ENCODE measurements around the gene ADORA2B.
A peak's percentile ranks its signal among the peaks of the same experiment; 100 is the strongest.
"Not testable (repeated sequence)": the region's sequence is repeated elsewhere in the genome, so short reads cannot be mapped to it uniquely, and the experiment has no call there.

ADORA2B gene

GRCh38 chr17:15926039-15926740 lies 18.7 kb upstream of the ADORA2B start:
- DNase-seq, result no peak

GRCh38 chr17:15928286-15928785 lies 16.6 kb upstream of the ADORA2B start:
- DNase-seq, result no peak

GRCh38 chr17:15929941-15930340 lies 15.0 kb upstream of the ADORA2B start:
- DNase-seq, result no peak

GRCh38 chr17:15930426-15930825 lies 14.5 kb upstream of the ADORA2B start:
- DNase-seq, result no peak

GRCh38 chr17:15931394-15931793 lies 13.5 kb upstream of the ADORA2B start:
- DNase-seq, result no peak

GRCh38 chr17:15934866-15935265 lies 10.1 kb upstream of the ADORA2B start:
- no peak for DNase-seq

GRCh38 chr17:15935891-15936290 lies 9.0 kb upstream of the ADORA2B start:
- no peak for DNase-seq

- not testable (repeated sequence) for DNase-seq
Observed at GRCh38 chr17:15936481-15936880, 8.4 kb upstream of the ADORA2B start.

GRCh38 chr17:15941781-15942180 lies 3.1 kb upstream of the ADORA2B start:
- no peak for DNase-seq

- no peak for DNase-seq
Observed at GRCh38 chr17:15942207-15942833, 2.6 kb upstream of the ADORA2B start.

GRCh38 chr17:15943971-15944758 lies 765 bp upstream of the ADORA2B start:
- no peak for DNase-seq

- peak; percentile 54 for DNase-seq
Observed at GRCh38 chr17:15945527-15946191, 729 bp downstream of the ADORA2B start.

- no peak for DNase-seq
Observed at GRCh38 chr17:15946611-15947120, 1.7 kb downstream of the ADORA2B start.

- no peak for DNase-seq
Observed at GRCh38 chr17:15947271-15947670, 2.3 kb downstream of the ADORA2B start.

GRCh38 chr17:15947976-15948752 lies 3.2 kb downstream of the ADORA2B start:
- DNase-seq, result no peak

- DNase-seq, result peak; percentile 31
Observed at GRCh38 chr17:15951368-15952047, 6.6 kb downstream of the ADORA2B start.

- DNase-seq, result peak; percentile 19
Observed at GRCh38 chr17:15952048-15952532, 7.2 kb downstream of the ADORA2B start.

- DNase-seq, result no peak
Observed at GRCh38 chr17:15952916-15953790, 8.2 kb downstream of the ADORA2B start.

GRCh38 chr17:15954222-15954621 lies 9.3 kb downstream of the ADORA2B start:
- DNase-seq, result no peak

Measured in NCI-H82 (cell line).